NOMO-1 (cell line): ENCODE results near the gene VRK1.

Experiments
- DNase-seq, 2 experiments: peaks; one replicate each; lab custom pipeline; 2025; ENCODE audit not compliant: unreplicated experiment in 2 of 2; lab: John Stamatoyannopoulos, UW

VRK1 gene

DNA sequence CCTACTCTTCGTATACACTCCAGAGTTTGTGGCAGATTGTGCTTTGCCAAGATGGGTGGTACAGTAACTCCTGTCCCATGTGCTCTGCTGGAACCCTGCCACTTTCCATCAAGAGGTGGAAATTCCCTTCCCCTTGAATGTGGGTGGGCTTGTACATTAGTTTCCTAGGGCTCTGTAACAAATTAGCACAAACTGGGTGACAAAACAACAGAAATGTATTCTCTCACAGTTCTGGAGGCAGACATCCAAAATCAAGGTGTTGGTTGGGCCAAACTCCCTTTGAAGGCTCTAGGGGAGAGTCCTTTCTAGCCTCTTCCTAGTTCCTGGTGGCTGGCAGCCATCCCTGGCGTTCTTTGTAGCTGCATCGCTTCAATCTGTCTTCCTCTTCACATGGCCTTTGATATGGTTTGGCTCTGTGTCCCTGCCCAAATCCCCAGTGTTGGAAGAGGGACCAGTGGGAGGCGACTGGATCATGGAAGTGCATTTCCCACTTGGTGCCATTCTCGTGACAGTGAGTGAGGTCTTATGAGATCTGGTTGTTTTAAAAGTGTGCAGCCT, 117.5 kb downstream of the VRK1 start:
- no peak for DNase-seq

DNA sequence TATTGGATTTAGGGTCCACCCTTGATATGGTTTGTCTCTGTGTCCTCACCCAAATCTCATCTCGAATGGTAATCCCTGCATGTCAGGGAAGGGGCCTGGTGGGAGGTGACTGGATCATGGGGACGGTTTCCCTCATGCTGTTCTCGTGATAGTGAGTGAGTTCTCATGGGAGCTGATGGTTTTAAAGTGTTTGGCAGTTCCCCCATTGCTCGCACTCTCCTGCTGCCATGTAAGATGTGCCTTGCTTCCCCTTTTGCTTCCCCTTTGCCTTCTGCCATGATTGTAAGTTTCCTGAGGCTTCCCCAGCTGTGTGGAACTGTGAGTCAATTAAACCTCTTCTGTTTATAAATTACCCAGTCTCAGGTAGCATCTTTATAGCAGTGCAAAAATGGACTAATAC, 118.3 kb downstream of the VRK1 start:
- DNase-seq: no peak

DNA sequence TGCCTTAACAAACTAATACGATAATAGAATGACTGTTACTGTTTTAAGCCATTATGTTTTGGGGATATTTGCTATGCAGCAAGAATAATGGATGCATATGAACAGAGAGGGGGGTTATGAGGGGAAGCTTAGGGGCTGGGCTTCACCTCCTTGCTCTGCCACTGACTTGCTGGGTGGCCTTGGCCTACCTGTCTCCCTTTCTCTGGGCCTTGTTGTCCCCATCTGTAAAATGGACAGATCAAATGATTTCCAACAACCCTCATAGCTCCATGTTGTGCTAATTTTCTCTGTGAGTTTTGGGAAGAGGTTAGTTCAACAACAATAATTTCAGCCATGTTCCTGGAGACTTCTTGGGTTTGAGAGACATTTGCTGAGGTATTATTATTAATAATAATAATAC, 119.6 kb downstream of the VRK1 start:
- no peak for DNase-seq

DNA sequence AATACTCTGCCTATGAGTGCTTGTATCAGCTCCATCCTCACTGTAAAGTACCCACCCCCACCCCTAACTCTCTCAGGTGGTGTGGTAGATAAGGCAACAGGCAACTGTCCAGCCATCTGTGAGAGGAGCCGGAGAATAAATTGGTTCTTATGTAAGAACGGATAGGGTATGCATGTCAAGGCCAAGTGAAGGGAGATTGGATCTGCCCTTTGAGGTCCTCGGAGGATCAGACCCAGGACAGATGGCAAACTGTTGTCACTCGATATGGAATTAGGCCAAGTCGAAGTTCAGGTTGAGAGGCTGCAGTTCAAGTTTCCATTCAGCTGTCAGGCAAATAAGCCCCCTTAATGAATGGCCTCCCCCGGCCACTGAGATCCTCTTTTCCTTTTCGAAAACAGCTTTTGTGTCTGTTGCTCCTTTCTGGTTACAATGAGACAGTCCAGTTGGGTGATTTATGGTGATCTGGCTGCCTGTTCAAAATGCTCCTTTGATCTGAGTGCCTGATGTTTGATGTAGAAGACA, 120.3 kb downstream of the VRK1 start:
- DNase-seq: no peak

DNA sequence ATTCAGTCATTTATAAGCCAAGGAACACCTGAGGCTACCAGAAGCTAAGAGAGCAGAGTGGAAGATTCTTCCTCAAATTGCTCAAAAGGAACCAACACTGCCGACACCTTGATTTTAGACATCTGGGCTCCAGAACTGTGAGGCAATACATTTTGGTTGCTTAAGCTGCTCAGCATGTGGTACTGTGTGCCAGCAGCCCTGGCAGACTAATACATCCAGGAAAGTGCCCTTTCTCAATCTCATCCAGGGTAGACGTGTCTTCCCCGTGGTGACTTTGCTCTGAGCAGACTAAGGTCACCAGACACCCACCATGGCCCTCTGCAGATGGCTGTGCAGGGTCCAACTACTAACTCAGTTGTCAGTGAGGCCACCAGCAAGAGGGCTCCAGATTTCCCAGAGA, 122.8 kb downstream of the VRK1 start:
- peak in 1 of 2 experiments; percentile 39 for DNase-seq

DNA sequence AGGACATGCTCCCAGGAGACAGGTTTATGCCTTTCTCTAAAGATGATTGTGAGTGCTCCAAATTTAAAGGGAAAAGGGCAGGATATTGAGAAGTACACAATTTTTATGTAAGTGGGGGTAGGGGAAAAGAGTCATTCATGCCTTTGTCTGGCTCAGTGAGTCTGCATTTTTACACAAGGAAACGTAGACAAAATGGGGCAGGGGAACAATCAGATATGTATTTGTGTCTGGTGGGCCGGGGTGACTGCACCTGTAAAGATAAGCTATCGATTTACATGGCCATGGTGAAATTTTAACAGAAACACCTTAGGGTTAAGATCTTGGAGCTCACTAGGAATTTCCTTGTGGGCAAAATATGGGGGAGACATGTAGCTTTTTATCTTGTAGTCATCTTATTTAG, 123.6 kb downstream of the VRK1 start:
- DNase-seq: no peak

DNA sequence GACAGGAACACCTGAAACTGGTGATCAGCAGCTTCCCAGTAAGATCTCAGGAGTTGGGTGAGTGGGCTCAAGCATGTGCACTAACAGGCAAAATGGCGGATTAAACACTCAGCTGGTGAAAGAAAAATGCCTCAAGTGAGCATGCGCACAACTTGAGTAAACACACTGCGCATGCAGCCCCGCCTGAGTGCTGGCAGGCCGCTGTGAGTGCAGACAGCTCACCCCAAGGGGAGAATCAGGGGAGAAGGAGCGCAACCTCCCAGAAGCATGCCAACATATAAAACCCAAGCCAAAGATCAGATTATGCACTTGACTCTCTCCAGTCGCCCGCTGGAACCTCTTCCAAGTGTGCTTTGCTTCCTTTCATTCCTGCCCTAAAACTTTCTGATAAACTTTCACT, 125.8 kb downstream of the VRK1 start:
- DNase-seq: no peak

DNA sequence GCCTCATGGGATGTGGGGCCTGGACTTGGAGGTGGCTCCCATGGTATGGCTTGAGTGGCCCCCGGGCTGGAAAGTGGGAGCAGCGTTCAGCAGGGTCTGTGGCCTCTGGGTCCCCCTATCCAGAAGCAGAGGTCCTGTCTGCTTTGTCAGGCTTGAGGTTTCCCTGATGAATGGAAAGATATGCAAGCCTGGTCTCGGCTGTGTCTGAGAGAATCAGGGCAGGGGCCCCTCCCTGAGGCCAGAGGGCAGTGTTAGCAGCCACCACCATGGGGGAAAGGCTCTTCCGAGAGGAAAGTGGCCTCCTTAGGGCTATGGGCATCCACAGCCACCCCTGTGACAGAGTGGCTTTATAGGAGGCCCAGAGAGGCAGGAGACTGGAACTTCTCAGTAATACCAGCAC, 128.2 kb downstream of the VRK1 start:
- DNase-seq: no peak

DNA sequence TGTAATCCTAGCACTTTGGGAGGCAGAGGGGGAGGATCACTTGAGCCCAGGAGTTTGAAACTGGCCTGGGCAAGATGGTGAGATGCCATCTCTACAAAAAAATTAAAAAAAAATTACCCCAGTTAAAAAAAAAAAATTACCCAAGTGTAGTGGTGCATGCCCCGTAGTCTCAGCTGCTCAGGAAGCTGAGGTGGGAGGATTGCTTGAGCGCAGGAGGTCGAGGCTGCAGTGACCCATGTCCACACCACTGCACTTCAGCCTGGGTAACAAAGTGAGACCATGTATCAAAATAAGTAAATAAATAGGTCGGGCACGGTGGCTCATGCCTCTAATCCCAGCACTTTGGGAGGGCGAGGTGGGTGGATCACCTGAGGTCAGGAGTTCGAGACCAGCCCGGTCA, 128.8 kb downstream of the VRK1 start:
- no peak for DNase-seq

DNA sequence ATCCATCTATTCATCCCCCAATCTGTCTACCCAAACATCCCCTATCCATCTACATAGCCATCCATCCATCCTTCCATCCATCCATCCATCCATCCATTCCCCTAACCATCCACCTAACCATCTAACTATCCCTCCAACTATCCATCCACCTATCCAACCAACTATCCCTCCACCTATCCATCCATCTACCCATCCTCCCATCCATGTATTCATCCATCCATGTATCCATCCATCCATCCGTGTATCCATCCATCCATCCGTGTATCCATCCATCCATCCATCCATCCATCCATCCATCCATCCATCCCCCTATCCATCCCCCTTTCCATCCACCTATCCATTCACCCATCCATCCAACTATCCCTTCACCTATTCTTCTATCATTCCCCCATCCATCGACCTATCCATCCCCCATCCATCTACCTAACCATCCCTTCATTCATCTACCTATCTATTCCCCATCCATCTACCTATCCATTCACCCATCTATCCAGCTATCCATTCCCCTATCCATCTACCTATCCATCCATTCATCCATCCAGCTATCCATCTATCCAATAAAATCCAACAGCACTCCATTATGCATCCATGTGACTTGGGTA, 131.7 kb downstream of the VRK1 start:
- DNase-seq: no peak

DNA sequence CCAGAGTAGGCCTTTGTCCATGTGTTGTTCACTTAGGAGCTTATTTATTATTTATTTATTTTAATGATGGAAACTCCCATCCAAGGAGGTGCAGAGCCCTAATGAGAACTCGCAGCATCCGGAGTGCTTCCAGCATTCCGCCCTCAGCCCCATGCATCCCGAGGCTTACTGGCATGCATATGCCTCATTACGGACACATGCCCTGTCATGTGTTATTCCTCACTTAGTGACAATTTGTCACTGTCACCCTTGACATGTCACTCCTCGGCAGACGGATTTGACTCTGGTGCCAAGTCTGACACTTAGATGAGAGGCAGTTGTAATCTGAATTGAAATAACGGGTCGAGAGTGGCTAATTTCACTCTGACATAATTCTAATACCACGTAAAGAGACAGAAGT, 132.8 kb downstream of the VRK1 start:
- no peak for DNase-seq

DNA sequence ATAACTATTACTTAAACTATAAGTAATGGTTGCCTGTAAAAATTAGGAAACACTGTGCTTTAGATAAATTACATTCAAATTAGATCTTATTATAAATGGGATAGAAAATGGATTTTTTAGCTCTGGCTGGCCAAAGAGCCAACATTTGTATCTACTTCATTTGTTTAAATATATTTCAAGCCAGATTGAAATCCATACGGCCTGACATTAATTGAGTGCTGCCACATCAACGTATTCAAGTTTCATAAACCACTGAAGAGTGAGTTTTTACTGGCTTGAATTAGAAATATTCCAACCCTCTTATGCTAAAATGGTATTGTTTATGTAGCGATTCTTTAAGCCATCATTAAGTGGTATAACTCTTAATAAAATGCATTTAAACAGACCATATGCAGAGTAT, 133.3 kb downstream of the VRK1 start:
- DNase-seq: no peak
